Lower lobe of right lung (tissue), 2 donors: ENCODE data around the gene DNAH17. TPM values are rescaled to one million over a fixed set of nuclear protein-coding genes. Genes with fewer than 3 reads are reported as not detected.

Experiments used
- ATAC-seq, 2 donors: fragments of 200-7000 bp; cut with Tn5 transposase; one replicate each; pipeline ENCODE4 v1.9.1; 2020 to 2022; ENCODE audit warnings: mild to moderate bottlenecking in 2 of 2, moderate library complexity in 2 of 2
- DNase-seq: peaks from one replicate; pipeline ENCODE4 v3.0.0-alpha.2; 2020
- H3K27ac ChIP-seq: fragments of 200-600 bp; one replicate; pipeline ENCODE4 v1.8.0; 2022
- H3K27me3 ChIP-seq: fragments of 200-600 bp; one replicate; pipeline ENCODE4 v1.8.0; 2022; ENCODE audit warnings: low read depth
- H3K36me3 ChIP-seq: fragments of 200-600 bp; one replicate; pipeline ENCODE4 v1.8.0; 2022; ENCODE audit warnings: mild to moderate bottlenecking
- H3K4me1 ChIP-seq: fragments of 200-600 bp; one replicate; pipeline ENCODE4 v1.8.0; 2022
- H3K4me3 ChIP-seq: fragments of 200-600 bp; one replicate; pipeline ENCODE4 v1.8.0; 2022; ENCODE audit warnings: mild to moderate bottlenecking
- H3K9me3 ChIP-seq: fragments of 200-600 bp; one replicate; pipeline ENCODE4 v1.8.0; 2022
- intact Hi-C: fragments of 100-400 bp; cut with DNase I; formaldehyde crosslinking; loops from one replicate; pipeline ENCODE4 v1.11.0; 2022
- total RNA-seq: library from RNA; stranded (reverse); fragmentation: NEBNext Ultra II Directional; extraction: Animal tissue kit (Norgen Biotek cat#: 25700); gene quantifications from one replicate; pipeline ENCODE4 v1.2.1, GENCODE V29; 2021
- TF ChIP-seq, protein P1 (sequence below): fragments of 200-600 bp; IDR thresholded peaks from one replicate; pipeline ENCODE4 v1.8.0; 2022; ENCODE audit warnings: antibody characterized with exemption, mild to moderate bottlenecking
- donor health status: DM: no; HTN: yes; CAD: no; lungs with severe emphysema.

DNAH17 gene
- total RNA-seq, 1 donor from 2014 or later, result 2.8 TPM

- Histone ChIP-seq H3K27ac (no peak overlapping the region), H3K4me1 (no peaks in the 10 kb centered on the region), H3K9me3 (no peaks in the 10 kb centered on the region), H3K36me3 (no peaks in the 10 kb centered on the region), H3K4me3 (no peak overlapping the region), H3K27me3 (no peaks in the 10 kb centered on the region)
- no peak for DNase-seq
- intact Hi-C loops, result no loop called here
- no peak for ATAC-seq
- TF ChIP-seq, protein P1, sequence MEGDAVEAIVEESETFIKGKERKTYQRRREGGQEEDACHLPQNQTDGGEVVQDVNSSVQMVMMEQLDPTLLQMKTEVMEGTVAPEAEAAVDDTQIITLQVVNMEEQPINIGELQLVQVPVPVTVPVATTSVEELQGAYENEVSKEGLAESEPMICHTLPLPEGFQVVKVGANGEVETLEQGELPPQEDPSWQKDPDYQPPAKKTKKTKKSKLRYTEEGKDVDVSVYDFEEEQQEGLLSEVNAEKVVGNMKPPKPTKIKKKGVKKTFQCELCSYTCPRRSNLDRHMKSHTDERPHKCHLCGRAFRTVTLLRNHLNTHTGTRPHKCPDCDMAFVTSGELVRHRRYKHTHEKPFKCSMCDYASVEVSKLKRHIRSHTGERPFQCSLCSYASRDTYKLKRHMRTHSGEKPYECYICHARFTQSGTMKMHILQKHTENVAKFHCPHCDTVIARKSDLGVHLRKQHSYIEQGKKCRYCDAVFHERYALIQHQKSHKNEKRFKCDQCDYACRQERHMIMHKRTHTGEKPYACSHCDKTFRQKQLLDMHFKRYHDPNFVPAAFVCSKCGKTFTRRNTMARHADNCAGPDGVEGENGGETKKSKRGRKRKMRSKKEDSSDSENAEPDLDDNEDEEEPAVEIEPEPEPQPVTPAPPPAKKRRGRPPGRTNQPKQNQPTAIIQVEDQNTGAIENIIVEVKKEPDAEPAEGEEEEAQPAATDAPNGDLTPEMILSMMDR, result no peak
Observed at GRCh38 chr17:78494696-78495330, 82.4 kb downstream of the DNAH17 start.

DNA sequence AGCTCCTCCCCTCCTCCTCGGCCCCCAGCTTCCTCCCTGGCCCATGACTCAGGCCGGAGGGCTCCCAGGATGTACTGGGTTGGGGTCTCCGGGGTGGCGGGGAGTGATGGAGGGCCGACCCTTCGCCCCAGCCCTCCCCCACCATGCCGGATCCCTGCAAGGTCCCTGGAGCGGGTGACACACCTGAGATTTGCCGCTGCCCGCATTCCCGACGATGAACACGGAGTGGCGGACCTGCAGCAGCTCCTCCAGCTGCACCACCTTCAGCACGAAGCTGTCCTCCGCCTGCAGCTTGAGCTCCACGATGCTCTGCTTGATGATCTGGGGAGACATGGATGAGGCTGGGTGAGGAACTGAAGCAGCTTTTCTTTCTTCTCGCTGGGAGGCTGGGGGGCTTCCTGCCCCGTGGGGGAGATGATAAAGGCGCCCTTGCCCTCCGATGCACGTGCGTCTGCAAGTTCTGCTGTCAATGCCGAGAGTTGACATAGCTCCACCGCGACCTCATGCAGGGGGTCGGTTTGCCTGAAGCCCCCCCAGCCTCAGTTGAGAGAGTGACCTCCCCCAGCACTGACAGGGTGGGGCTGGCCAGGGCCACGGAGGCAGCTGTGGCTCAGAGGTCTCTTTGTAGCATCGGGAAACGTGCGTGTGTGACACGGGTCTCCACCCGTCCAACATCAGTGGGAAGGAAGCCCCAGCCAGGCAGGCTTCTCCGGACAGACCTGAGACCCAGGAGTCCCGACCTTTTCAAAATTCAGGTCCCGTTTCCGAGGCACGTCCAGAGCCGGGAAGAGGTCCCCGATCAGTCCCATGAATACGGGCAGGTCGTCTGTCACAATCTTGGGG lies 83.1 kb downstream of the DNAH17 start:
- intact Hi-C loops, result no loop called here
- Histone ChIP-seq H3K27me3 (no peaks in the 10 kb centered on the region), H3K4me1 (no peaks in the 10 kb centered on the region), H3K4me3 (no peak overlapping the region), H3K27ac (no peak overlapping the region), H3K9me3 (no peaks in the 10 kb centered on the region), H3K36me3 (no peaks in the 10 kb centered on the region)
- ATAC-seq, result no peak
- DNase-seq, result no peak
- TF ChIP-seq, protein P1, result no peak

GRCh38 chr17:78493450-78493849 lies 83.7 kb downstream of the DNAH17 start:
- intact Hi-C loops, result no loop called here
- no peaks in the 10 kb centered on the region for H3K4me1 ChIP-seq
- H3K36me3 ChIP-seq, result no peaks in the 10 kb centered on the region
- H3K27me3 ChIP-seq, result no peaks in the 10 kb centered on the region
- peak in 1 of 2 donors; percentile 33 for ATAC-seq
- TF ChIP-seq, protein P1, result no peak
- no peaks in the 10 kb centered on the region for H3K9me3 ChIP-seq
- DNase-seq, result no peak
- no peak overlapping the region for H3K27ac ChIP-seq
- no peak overlapping the region for H3K4me3 ChIP-seq

DNA sequence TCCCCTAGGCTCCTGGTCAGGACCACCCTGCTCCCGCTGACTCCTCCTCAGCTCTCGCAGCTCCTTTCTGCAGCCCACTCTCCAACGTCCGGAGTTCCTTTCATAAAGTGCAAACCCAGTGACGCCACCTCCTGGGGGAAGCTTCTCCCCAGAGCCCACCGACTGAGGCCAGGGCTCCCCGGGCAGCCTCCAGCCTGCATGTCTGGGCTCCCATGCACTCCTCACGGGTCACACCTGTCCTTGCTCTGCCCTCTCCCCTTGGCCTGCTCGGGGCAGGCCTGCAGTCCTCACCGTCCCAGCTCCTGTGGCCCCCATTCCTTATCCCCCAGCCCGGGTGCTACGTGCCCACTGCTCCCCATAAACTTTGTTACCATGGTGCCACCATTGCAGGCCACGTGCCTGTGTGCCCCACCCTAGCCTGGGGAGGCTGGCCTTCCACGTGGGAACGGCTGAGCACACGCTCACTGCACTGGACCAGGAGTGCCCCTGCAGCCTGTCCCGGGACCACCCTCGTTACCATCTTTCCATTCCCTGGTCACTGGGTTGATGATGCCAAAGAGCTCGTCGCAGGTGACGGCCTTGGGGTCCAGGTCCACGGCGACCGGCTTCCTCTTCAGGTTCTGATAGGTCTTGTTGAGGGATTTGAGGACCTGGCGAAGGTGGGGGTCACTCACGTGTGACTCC lies 84.9 kb downstream of the DNAH17 start:
- TF ChIP-seq, protein P1, result no peak
- DNase-seq, result no peak
- ATAC-seq, result no peak
- H3K4me3 ChIP-seq, result no peak overlapping the region
- no peaks in the 10 kb centered on the region for H3K36me3 ChIP-seq
- H3K27ac ChIP-seq, result no peak overlapping the region
- H3K4me1 ChIP-seq, result no peaks in the 10 kb centered on the region
- no peaks in the 10 kb centered on the region for H3K9me3 ChIP-seq
- intact Hi-C loops, result no loop called here
- H3K27me3 ChIP-seq, result no peaks in the 10 kb centered on the region

- Histone ChIP-seq H3K36me3 (no peaks in the 10 kb centered on the region), H3K4me1 (no peaks in the 10 kb centered on the region), H3K27ac (no peak overlapping the region), H3K4me3 (no peak overlapping the region), H3K27me3 (no peaks in the 10 kb centered on the region), H3K9me3 (no peaks in the 10 kb centered on the region)
- TF ChIP-seq, protein P1, result no peak
- intact Hi-C loops, result no loop called here
- no peak for DNase-seq
- no peak for ATAC-seq
Observed at GRCh38 chr17:78491236-78492115, 85.7 kb downstream of the DNAH17 start.
